Loucy (cell line): Measurements from ENCODE around the gene RIN3.

Experiments
- H2AFZ ChIP-seq: fragments of 200-600 bp; sonication (generic); 2 replicates; pipeline ENCODE4 v1.6.0; 2016; ENCODE audit warnings: antibody characterized with exemption, mild to moderate bottlenecking, low read length, moderate library complexity
- H3F3A ChIP-seq: fragments of 200-600 bp; 2 replicates; pipeline ENCODE4 v1.6.0; 2016; ENCODE audit warnings: antibody characterized with exemption, low read depth, mild to moderate bottlenecking
- H3K27me3 ChIP-seq: fragments of 200-600 bp; sonication (generic); 2 replicates; pipeline ENCODE4 v1.6.1; 2014; ENCODE audit warnings: low read length, mild to moderate bottlenecking; ENCODE audit not compliant: insufficient read depth, poor library complexity, severe bottlenecking
- H3K36me3 ChIP-seq: fragments of 200-600 bp; sonication (generic); 2 replicates; pipeline ENCODE4 v1.6.1; 2016; ENCODE audit warnings: low read length; ENCODE audit not compliant: insufficient read depth
- H3K4me1 ChIP-seq: fragments of 200-600 bp; sonication (generic); 2 replicates; pipeline ENCODE4 v1.5.1; 2014; ENCODE audit warnings: low read length, mild to moderate bottlenecking; ENCODE audit not compliant: insufficient read depth, poor library complexity, severe bottlenecking
- H3K4me2 ChIP-seq: fragments of 200-600 bp; sonication (generic); 2 replicates; pipeline ENCODE4 v1.6.0; 2014; ENCODE audit warnings: antibody characterized with exemption, low read length, low read depth, mild to moderate bottlenecking; ENCODE audit not compliant: poor library complexity, severe bottlenecking
- H3K4me3 ChIP-seq: fragments of 200-600 bp; sonication (generic); 2 replicates; pipeline ENCODE4 v1.5.1; 2014; ENCODE audit warnings: low read length, mild to moderate bottlenecking, mixed read lengths; ENCODE audit not compliant: poor library complexity, severe bottlenecking
- H3K79me2 ChIP-seq: fragments of 200-600 bp; sonication (generic); 2 replicates; pipeline ENCODE4 v1.6.1; 2014; ENCODE audit warnings: low read length; ENCODE audit not compliant: insufficient read depth
- H3K9ac ChIP-seq: fragments of 200-600 bp; sonication (generic); 2 replicates; pipeline ENCODE4 v1.6.0; 2014; ENCODE audit warnings: mild to moderate bottlenecking, low read depth, low read length, moderate library complexity; ENCODE audit not compliant: poor library complexity, severe bottlenecking
- H3K9me2 ChIP-seq: fragments of 200-600 bp; sonication (generic); replicated peaks from 2 replicates; pipeline ENCODE4 v1.6.1; 2016; ENCODE audit warnings: low read depth, low read length, mixed read lengths
- H3K9me3 ChIP-seq: fragments of 200-600 bp; sonication (generic); 2 replicates; pipeline ENCODE4 v1.6.1; 2014; ENCODE audit warnings: mild to moderate bottlenecking, antibody characterized with exemption, low read length, low read depth; ENCODE audit not compliant: insufficient read depth
- H4K20me1 ChIP-seq: fragments of 200-600 bp; sonication (generic); 2 replicates; pipeline ENCODE4 v1.6.0; 2014; ENCODE audit warnings: antibody characterized with exemption, low read length, mild to moderate bottlenecking; ENCODE audit not compliant: insufficient read depth, poor library complexity, severe bottlenecking
- CTCF ChIP-seq: fragments of 200-600 bp; sonication (generic); conservative IDR thresholded peaks from 2 replicates; pipeline ENCODE4 v1.5.1; 2014; ENCODE audit warnings: mild to moderate bottlenecking, antibody characterized with exemption, low read length
- EZH2phosphoT487 ChIP-seq: fragments of 200-600 bp; IDR thresholded peaks from 2 replicates; pipeline ENCODE4 v1.6.1; 2018; ENCODE audit warnings: antibody characterized with exemption, mild to moderate bottlenecking, moderate library complexity, borderline replicate concordance

RIN3 gene

GRCh38 chr14:92703516-92703915 is 189.9 kb downstream of the RIN3 start:
- TF ChIP-seq CTCF, result no peak
- no peak for TF ChIP-seq EZH2phosphoT487
- Histone ChIP-seq H3K4me3 (no peak overlapping the region), H3K4me1 (no peaks in the 10 kb centered on the region), H3K79me2 (no peaks in the 10 kb centered on the region), H3K9ac (no peak overlapping the region), H3K9me2 (no peaks in the 10 kb centered on the region), H3K4me2 (no peak overlapping the region), H3K36me3 (no peaks in the 10 kb centered on the region), H2AFZ (no peak overlapping the region), H3F3A (no peaks in the 10 kb centered on the region), H3K27me3 (no peaks in the 10 kb centered on the region), H4K20me1 (no peaks in the 10 kb centered on the region), H3K9me3 (no peaks in the 10 kb centered on the region)

- TF ChIP-seq CTCF, result no peak
- TF ChIP-seq EZH2phosphoT487, result no peak
Observed at GRCh38 chr14:92704036-92704804, 190.6 kb downstream of the RIN3 start.

GRCh38 chr14:92704821-92705220 is 191.2 kb downstream of the RIN3 start:
- Histone ChIP-seq H2AFZ (no peak overlapping the region), H3K9me2 (no peaks in the 10 kb centered on the region), H3K4me3 (no peak overlapping the region), H3K79me2 (no peaks in the 10 kb centered on the region), H3K36me3 (no peaks in the 10 kb centered on the region), H4K20me1 (no peaks in the 10 kb centered on the region), H3K9me3 (no peaks in the 10 kb centered on the region), H3F3A (no peaks in the 10 kb centered on the region), H3K27me3 (no peaks in the 10 kb centered on the region), H3K4me1 (no peaks in the 10 kb centered on the region), H3K4me2 (no peak overlapping the region), H3K9ac (no peak overlapping the region)
- no peak for TF ChIP-seq CTCF
- TF ChIP-seq EZH2phosphoT487, result no peak

More at GRCh38 chr14:92704036-92704804, 190.6 kb downstream of the RIN3 start:
- Histone ChIP-seq H3K9ac (no peak overlapping the region), H3K79me2 (no peaks in the 10 kb centered on the region), H3K9me3 (no peaks in the 10 kb centered on the region), H3K9me2 (no peaks in the 10 kb centered on the region), H3K4me2 (no peak overlapping the region), H3K36me3 (no peaks in the 10 kb centered on the region), H3K4me1 (no peaks in the 10 kb centered on the region), H3K4me3 (no peak overlapping the region), H3F3A (no peaks in the 10 kb centered on the region), H2AFZ (no peak overlapping the region), H3K27me3 (no peaks in the 10 kb centered on the region), H4K20me1 (no peaks in the 10 kb centered on the region)
